OCI-LY3 (cell line): ENCODE data around the gene NGF.

Experiments
- H2AFZ ChIP-seq: fragments of 200-600, 300-600 bp; shearing (Covaris generic); 2 replicates; pipeline ENCODE4 v1.6.0; 2014; ENCODE audit warnings: antibody characterized with exemption, low read depth, low read length
- H3K27ac ChIP-seq: fragments of 200-600, 300-600 bp; sonication (generic); 2 replicates; pipeline ENCODE4 v1.5.1; 2014; ENCODE audit warnings: mild to moderate bottlenecking, low read length, moderate library complexity, mixed read lengths
- H3K27me3 ChIP-seq: fragments of 200-600, 300-600 bp; sonication (generic); 2 replicates; pipeline ENCODE4 v1.6.1; 2014; ENCODE audit warnings: low read depth, low read length, mixed read lengths
- H3K36me3 ChIP-seq: fragments of 200-600, 300-600 bp; sonication (generic); replicated peaks from 2 replicates; pipeline ENCODE3; 2014; ENCODE audit warnings: low read depth, low read length, mixed read lengths
- H3K4me1 ChIP-seq: fragments of 300-600, 200-600 bp; sonication (generic); 2 replicates; pipeline ENCODE4 v1.6.1; 2014; ENCODE audit warnings: low read length, mixed read lengths
- H3K4me2 ChIP-seq: fragments of 200-600, 300-600 bp; sonication (generic); 2 replicates; pipeline ENCODE4 v1.6.1; 2014; ENCODE audit warnings: low read length, mixed read lengths
- H3K4me3 ChIP-seq: fragments of 300-600, 200-600 bp; sonication (generic); 2 replicates; pipeline ENCODE4 v1.5.1; 2014; ENCODE audit warnings: antibody characterized with exemption, mild to moderate bottlenecking, low read length, moderate library complexity
- H3K79me2 ChIP-seq: fragments of 300-600, 200-600 bp; shearing (Covaris generic); 2 replicates; pipeline ENCODE4 v1.6.1; 2014; ENCODE audit warnings: mild to moderate bottlenecking, low read length, mixed read lengths
- H3K9ac ChIP-seq: fragments of 300-600, 200-600 bp; shearing (Covaris generic); 2 replicates; pipeline ENCODE4 v1.6.0; 2014; ENCODE audit warnings: mild to moderate bottlenecking, low read length, moderate library complexity
- H3K9me3 ChIP-seq: fragments of 200-600, 300-600 bp; shearing (Covaris generic); 2 replicates; pipeline ENCODE4 v1.6.1; 2014; ENCODE audit warnings: low read length, mixed read lengths; ENCODE audit not compliant: insufficient read depth
- H4K20me1 ChIP-seq: fragments of 200-600, 300-600 bp; sonication (generic); 2 replicates; pipeline ENCODE4 v1.6.1; 2016; ENCODE audit warnings: low read length, mixed read lengths; ENCODE audit not compliant: insufficient read depth
- CTCF ChIP-seq: fragments of 200-600, 300-600 bp; sonication (generic); IDR thresholded peaks from 2 replicates; pipeline ENCODE4 v1.5.1; 2014; ENCODE audit warnings: antibody characterized with exemption, low read length, low read depth
- EZH2phosphoT487 ChIP-seq: fragments of 200-600 bp; shearing (Covaris generic); IDR thresholded peaks from 2 replicates; pipeline ENCODE4 v1.6.1; 2018; ENCODE audit warnings: antibody characterized with exemption, mixed run types, low read depth

NGF gene

GRCh38 chr1:115242543-115242942 is 95.5 kb downstream of the NGF start:
- Histone ChIP-seq H3K9ac (no peak overlapping the region), H3K4me1 (no peaks in the 10 kb centered on the region), H3K27me3 (no peaks in the 10 kb centered on the region), H3K27ac (no peak overlapping the region), H3K36me3 (no peaks in the 10 kb centered on the region), H3K9me3 (no peaks in the 10 kb centered on the region), H4K20me1 (no peaks in the 10 kb centered on the region), H3K4me2 (no peak overlapping the region), H3K4me3 (no peak overlapping the region), H3K79me2 (no peaks in the 10 kb centered on the region), H2AFZ (no peak overlapping the region)
- TF ChIP-seq EZH2phosphoT487 = no peak
- TF ChIP-seq CTCF = no peak

DNA sequence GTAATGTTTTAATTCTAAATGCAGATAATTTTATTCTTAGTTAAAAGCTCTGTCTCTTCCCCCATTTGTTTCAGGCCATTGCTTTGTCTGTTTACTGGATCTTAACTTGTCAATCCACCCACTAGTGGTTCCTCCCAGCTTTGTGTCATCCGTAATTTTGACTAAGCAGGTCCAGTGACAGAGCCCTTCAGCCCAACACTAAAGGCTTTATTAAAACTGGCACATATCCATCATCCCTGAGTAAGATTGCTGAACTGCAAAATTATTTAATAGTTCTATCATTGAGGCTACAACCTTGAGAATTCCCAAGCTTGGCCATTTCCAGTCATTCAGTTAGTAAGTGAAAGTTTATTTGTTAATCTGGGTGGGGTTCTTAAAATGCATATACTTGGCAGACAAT is 96.7 kb downstream of the NGF start:
- H3K27ac ChIP-seq = no peak overlapping the region
- no peaks in the 10 kb centered on the region for H3K36me3 ChIP-seq
- no peak overlapping the region for H3K4me3 ChIP-seq
- no peak overlapping the region for H2AFZ ChIP-seq
- H3K79me2 ChIP-seq = no peaks in the 10 kb centered on the region
- no peak overlapping the region for H3K4me2 ChIP-seq
- no peaks in the 10 kb centered on the region for H4K20me1 ChIP-seq
- H3K9ac ChIP-seq = no peak overlapping the region
- no peaks in the 10 kb centered on the region for H3K27me3 ChIP-seq
- H3K4me1 ChIP-seq = no peaks in the 10 kb centered on the region
- no peaks in the 10 kb centered on the region for H3K9me3 ChIP-seq
- TF ChIP-seq CTCF (no peak), EZH2phosphoT487 (no peak)

DNA sequence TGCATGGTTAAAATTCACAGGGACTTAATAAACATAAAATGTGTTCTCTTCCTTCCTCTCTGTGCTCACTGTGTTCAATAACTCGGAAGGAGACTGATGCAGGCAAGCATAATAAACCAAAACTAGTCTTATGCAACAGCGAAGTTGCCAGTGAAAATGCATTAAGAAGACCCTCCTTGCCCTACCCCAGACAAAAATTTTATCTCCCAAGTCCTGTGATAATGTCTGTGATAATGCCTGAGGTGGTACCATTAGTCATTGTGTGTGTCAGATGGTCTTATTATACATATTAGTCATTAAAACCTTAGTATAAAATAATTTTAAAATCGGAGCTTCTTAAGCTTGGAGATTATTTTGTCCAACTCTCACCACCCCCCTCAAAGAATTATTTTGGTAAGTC is 97.8 kb downstream of the NGF start:
- H3K79me2 ChIP-seq = no peaks in the 10 kb centered on the region
- no peaks in the 10 kb centered on the region for H3K4me1 ChIP-seq
- no peaks in the 10 kb centered on the region for H3K36me3 ChIP-seq
- H3K4me3 ChIP-seq = no peak overlapping the region
- H3K9ac ChIP-seq = no peak overlapping the region
- no peaks in the 10 kb centered on the region for H3K27me3 ChIP-seq
- no peak for TF ChIP-seq EZH2phosphoT487
- no peak for TF ChIP-seq CTCF
- no peak overlapping the region for H3K27ac ChIP-seq
- H3K9me3 ChIP-seq = no peaks in the 10 kb centered on the region
- H4K20me1 ChIP-seq = no peaks in the 10 kb centered on the region
- H3K4me2 ChIP-seq = no peak overlapping the region
- H2AFZ ChIP-seq = no peak overlapping the region

GRCh38 chr1:115239426-115239825 is 98.6 kb downstream of the NGF start:
- TF ChIP-seq EZH2phosphoT487 = no peak
- TF ChIP-seq CTCF = no peak
- Histone ChIP-seq H3K79me2 (no peaks in the 10 kb centered on the region), H3K27ac (no peak overlapping the region), H3K4me2 (no peak overlapping the region), H3K9me3 (no peaks in the 10 kb centered on the region), H4K20me1 (no peaks in the 10 kb centered on the region), H3K4me3 (no peak overlapping the region), H2AFZ (no peak overlapping the region), H3K27me3 (no peaks in the 10 kb centered on the region), H3K9ac (no peak overlapping the region), H3K4me1 (no peaks in the 10 kb centered on the region), H3K36me3 (no peaks in the 10 kb centered on the region)
